ENCODE data around the gene ASNSD1.
A peak's percentile ranks its signal among the peaks of the same experiment; 100 is the strongest.

The ASNSD1 gene

GRCh38 chr2:189661148-189661956 lies at the start of gene ASNSD1:
ASNSD1 (plus strand) TSS chr2:189661459; CDS start chr2:189666133, 4,674 bp downstream.
- peak; percentile 100 for DNase-seq

GRCh38 chr2:189613077-189613636 lies 48.1 kb upstream of the ASNSD1 start:
- DNase-seq = peak; percentile 86

- DNase-seq = peak; percentile 57
These were observed 47.4 kb upstream of the ASNSD1 start for GRCh38 chr2:189613650-189614420.

- DNase-seq = no peak
These were observed 46.7 kb upstream of the ASNSD1 start for GRCh38 chr2:189614585-189614984.

GRCh38 chr2:189618197-189618596 lies 43.1 kb upstream of the ASNSD1 start:
- DNase-seq = no peak

- no peak for DNase-seq
These were observed 39.5 kb upstream of the ASNSD1 start for GRCh38 chr2:189621781-189622180.

- DNase-seq = no peak
These were observed 38.2 kb upstream of the ASNSD1 start for GRCh38 chr2:189623049-189623448.

GRCh38 chr2:189624648-189625355 lies 36.5 kb upstream of the ASNSD1 start:
- no peak for DNase-seq

- no peak for DNase-seq
These were observed 35.6 kb upstream of the ASNSD1 start for GRCh38 chr2:189625636-189626035.

- no peak for DNase-seq
These were observed 33.5 kb upstream of the ASNSD1 start for GRCh38 chr2:189627789-189628188.

- DNase-seq = peak; percentile 32
These were observed 32.3 kb upstream of the ASNSD1 start for GRCh38 chr2:189628817-189629530.

GRCh38 chr2:189629531-189630453 lies 31.5 kb upstream of the ASNSD1 start:
- DNase-seq = peak; percentile 34

GRCh38 chr2:189631849-189632248 lies 29.4 kb upstream of the ASNSD1 start:
- DNase-seq = no peak

- peak; percentile 32 for DNase-seq
These were observed 27.9 kb upstream of the ASNSD1 start for GRCh38 chr2:189633392-189633811.

GRCh38 chr2:189635353-189635752 lies 25.9 kb upstream of the ASNSD1 start:
- no peak for DNase-seq

GRCh38 chr2:189638301-189639006 lies 22.8 kb upstream of the ASNSD1 start:
- no peak for DNase-seq

GRCh38 chr2:189639007-189639609 lies 22.2 kb upstream of the ASNSD1 start:
- no peak for DNase-seq

- DNase-seq = no peak
These were observed 20.3 kb upstream of the ASNSD1 start for GRCh38 chr2:189641002-189641401.

- DNase-seq = no peak
These were observed 19.7 kb upstream of the ASNSD1 start for GRCh38 chr2:189641590-189641989.

GRCh38 chr2:189646521-189646920 lies 14.7 kb upstream of the ASNSD1 start:
- DNase-seq = no peak
